ENCODE results near the gene NSDHL.

DNA sequence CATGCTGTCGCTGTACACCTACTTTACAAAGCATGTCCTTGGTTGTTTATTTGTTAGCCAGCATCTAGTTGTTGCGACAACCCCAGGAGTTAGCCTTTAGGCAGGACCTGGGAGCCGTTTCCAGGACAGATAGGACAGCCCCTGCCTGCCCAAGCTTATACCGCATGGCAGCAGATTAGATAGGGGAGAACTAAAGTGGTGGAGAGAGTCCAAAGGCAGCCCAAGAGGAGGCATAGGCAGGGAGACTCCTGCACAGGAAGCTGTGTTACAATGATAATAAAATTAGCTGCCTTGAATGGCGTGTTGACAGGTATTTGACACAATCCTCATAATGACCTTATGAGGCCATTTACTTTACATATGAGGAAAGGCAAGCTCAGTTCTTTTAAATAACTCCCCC is 13.0 kb downstream of the NSDHL start:
- TF ChIP-seq, protein P1, sequence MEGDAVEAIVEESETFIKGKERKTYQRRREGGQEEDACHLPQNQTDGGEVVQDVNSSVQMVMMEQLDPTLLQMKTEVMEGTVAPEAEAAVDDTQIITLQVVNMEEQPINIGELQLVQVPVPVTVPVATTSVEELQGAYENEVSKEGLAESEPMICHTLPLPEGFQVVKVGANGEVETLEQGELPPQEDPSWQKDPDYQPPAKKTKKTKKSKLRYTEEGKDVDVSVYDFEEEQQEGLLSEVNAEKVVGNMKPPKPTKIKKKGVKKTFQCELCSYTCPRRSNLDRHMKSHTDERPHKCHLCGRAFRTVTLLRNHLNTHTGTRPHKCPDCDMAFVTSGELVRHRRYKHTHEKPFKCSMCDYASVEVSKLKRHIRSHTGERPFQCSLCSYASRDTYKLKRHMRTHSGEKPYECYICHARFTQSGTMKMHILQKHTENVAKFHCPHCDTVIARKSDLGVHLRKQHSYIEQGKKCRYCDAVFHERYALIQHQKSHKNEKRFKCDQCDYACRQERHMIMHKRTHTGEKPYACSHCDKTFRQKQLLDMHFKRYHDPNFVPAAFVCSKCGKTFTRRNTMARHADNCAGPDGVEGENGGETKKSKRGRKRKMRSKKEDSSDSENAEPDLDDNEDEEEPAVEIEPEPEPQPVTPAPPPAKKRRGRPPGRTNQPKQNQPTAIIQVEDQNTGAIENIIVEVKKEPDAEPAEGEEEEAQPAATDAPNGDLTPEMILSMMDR (IDR thresholded peaks at IDR 0.05; ENCODE audit: insufficient read depth, low read depth, low read length), result no peak
- TF ChIP-seq EZH2 (IDR thresholded peaks at IDR 0.05; ENCODE audit: insufficient read depth, low read length), result no peak

Measured in astrocyte (in vitro differentiated cells and primary cell).